HT-29 (cell line): ENCODE data around the gene TMEM178B. TPM values are rescaled to one million over a fixed set of nuclear protein-coding genes. Genes with fewer than 3 reads are reported as not detected.
"Not testable (repeated sequence)": the region's sequence is repeated elsewhere in the genome, so short reads cannot be mapped to it uniquely, and the experiment has no call there.

ENCODE experiments used
- DNase-seq: peaks from one replicate; pipeline ENCODE4 v3.0.0-alpha.2; 2015; ENCODE audit warnings: low spot score
- total RNA-seq: library from RNA; depleted of rRNA; stranded (reverse); fragments of >200 nt; shearing (Covaris generic); gene quantifications from 2 replicates; pipeline ENCODE4 v1.2.3, GENCODE V29; 2014

The TMEM178B gene
- total RNA-seq, 1 experiment from 2014 or later = 2.1 TPM

- no peak for DNase-seq
These were observed 68.2 kb downstream of the TMEM178B start for GRCh38 chr7:141142058-141142457.

GRCh38 chr7:141144921-141145629 is 71.2 kb downstream of the TMEM178B start:
- DNase-seq = no peak

- DNase-seq = no peak
These were observed 71.7 kb downstream of the TMEM178B start for GRCh38 chr7:141145630-141145982.

DNA sequence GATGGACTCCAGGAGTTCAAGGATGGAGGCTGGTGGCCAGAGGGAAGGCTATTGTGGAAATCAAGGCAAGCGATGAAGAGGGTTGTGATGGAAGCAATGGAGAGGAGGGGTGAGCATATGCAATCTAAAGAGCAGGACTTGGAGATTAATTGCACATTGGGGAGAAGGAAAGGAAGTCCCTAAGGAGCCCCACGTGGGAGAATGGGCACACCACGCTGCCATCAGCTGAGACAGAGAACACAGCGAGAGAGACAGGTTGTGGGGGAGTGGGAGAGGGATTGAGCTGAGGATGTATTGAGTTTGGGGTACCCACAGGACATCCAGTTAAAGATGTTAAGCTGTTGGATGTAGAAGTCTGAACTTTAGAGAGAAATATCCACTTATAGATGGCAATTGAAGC is 73.6 kb downstream of the TMEM178B start:
- no peak for DNase-seq

DNA sequence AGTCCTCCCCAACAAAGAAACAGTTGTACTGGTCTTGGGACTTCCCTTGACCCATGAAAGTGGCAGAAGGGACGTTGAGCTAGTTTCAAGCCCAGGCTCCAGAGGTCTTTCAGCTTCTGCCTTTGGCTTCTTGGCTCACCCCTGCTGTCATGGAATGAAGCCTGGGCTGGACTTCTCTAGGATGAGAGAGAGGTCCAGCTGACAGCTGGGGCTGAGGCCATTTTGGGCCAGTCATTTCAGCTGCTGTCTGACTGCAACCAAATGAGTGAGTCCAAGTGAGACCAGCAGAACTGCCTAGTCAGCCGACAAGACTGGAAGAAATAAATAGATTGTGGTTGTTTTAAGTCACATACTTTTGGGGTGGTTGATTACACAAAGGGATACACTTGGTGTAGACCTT is 76.6 kb downstream of the TMEM178B start:
- no peak for DNase-seq

- DNase-seq = no peak
These were observed 77.9 kb downstream of the TMEM178B start for GRCh38 chr7:141151746-141152145.

DNA sequence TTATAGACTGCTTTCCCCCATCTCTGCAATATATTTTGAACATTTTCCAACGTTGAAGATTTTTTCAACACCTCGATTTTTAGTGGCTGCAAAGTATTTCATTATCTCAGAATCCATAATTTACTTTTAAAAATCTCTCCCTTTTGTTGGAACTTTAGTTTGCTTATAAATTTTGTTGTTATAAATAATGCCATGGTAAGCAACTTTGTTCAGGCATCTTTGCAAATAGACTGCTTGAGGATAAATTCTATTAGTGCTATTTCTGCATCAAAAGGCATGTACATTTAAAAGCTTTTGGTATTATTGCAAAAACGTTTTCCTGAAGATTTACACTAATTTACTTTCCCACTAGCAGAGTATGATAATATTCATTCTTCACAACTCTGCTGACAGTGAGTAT is 79.4 kb downstream of the TMEM178B start:
- no peak for DNase-seq

DNA sequence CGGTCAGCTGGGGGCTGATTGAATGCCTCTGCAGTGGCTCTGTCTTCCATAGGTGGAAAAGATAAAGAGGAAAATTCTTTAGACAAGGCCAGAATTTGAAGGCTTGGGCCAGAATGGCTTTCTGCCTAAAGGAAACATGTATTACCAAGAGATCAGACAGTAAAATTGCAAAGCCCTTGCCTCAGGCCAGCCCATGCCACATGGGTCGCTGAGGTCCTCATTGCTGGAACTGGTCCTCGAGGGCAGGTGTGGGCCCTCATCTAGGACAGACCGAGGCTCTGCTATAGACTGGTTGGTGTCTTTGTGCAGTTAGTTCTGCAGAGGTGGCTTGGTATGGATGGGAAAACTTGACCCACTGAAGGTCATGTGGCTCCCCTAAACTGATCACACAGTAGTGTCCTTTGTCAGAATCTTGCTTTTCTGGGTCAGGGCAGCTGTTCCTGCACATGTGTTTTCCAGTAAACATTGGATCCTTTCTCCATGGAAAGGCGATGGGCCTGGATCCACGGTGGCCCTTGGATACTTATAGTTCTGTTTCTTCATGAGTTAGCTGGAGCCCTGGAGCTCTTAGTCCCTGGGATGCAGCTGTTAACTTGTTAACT is 80.4 kb downstream of the TMEM178B start:
- no peak for DNase-seq

GRCh38 chr7:141156407-141156806 is 82.5 kb downstream of the TMEM178B start:
- no peak for DNase-seq

DNA sequence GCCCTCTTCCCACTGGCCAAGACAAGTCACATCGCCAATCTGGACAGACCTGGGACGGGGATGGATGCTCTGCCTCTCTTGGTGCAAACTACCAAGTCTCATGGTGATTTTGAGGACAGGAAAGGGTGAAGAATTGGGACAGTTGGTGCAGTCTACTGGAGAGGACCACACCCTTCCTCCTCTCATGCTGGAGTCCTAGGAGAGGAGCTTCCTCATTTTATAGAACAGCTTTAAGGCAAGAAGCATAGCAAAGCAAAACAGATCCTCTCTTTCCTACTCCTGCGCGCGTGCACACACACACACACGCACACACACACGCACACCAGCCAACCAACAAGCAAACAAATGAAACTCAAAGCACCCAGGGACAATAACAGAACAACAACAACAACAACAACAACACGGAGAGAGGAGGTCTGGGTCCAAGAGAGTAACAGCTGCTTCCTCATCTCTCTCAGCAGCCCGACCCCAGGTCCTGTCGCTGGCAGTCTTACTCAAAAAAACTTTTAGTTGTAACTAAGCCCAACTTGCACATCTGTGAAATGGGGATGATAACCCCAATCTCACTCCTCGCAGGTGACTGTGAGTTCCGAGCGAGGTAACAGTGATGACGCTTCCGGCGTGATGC is 83.4 kb downstream of the TMEM178B start:
- DNase-seq = no peak

DNA sequence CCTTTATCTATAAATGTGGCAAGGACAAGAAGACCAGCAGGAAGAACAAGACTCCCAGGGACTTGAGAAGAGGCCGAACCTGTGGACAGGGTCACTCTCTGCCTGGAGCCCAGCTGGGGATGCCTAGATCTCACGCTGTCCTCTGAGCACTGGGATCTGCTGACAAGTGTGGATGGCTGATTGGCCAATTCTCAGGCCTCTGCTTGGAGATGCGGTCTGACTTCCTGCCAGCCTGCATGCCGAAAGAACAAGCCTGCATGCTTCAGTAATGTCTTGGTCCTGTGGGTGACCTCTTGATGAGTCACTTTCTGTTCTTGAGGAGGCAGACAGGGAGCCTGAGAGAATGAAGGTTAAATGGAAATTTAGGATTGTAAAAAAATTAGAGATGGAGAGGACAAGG is 84.7 kb downstream of the TMEM178B start:
- DNase-seq = peak; percentile 30

DNA sequence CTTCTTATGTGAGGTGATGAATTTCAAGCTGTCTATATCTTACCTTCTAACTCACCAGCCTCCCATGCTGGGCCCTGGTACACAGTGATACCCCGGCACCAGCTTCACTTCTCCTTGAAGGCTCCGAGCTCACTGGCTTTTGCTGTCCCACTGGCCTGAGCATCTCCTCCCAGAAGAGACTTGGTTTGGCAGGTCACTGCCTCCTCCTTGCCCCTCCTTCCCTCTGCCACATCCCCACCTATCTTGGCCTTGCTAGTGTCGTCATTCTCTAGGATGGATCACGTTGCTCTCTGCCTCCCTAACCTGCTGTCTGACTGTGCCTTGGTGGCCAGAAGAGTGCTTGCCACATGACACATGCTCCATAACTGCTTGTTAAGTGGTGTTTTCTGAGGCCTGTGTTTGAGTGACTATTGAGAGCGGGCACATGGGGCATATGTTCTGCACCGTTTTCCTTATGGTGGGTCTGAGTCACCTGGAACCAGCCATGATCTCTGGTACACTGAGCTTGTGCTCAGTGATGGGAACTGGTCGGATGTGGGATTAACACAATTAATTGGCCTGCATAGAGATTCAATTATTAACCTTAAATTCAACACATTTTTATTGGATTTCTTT is 86.5 kb downstream of the TMEM178B start:
- no peak for DNase-seq

- no peak for DNase-seq
These were observed 88.0 kb downstream of the TMEM178B start for GRCh38 chr7:141161550-141162535.

DNA sequence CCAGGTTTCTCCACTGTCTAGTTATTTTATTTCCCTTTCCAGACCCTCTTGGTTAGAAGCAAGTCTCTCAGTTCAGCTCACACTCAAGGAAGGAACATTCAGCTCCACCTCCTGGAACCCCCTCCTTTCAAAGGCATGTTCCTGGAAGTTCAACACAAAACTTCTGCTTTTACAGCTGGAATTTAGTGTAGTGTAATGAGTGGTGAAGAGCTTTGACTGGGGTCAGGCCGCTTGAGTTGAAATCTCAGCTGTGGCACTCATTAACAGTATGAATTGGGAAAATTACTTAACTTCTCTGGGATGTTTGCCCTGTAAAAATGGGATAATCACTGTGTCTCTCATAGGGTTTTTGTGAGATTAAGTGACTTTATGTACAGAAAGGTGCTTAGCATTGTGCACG is 91.7 kb downstream of the TMEM178B start:
- no peak for DNase-seq

GRCh38 chr7:141166926-141167325 is 93.1 kb downstream of the TMEM178B start:
- no peak for DNase-seq

DNA sequence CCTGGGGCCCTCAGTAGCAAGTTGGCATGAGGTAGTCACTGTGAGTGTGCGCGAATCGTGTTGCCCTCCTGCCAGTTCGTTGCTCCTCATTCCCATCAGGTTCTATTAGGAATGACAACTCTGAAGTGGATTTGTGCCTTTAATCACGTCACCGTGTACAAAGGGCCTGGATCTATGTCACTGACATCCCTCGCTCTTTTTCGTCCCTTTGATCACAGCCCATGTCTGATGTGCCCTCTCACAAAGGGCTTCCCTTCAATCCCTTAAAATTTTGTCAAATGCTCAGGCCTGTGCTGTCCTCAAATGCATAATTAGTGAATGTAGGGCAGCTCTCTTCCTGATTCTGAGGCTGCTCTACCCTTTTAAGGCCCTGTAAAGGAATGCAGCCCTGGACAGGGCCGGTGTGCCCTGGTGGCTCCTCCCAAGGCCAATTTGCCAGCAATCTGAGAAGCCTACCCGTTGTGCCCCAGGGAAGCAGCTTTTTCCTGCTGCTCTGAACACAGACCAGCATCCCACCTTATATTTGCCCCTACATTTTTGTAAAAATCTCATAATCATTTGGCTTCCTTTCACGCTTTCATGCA is 93.6 kb downstream of the TMEM178B start:
- DNase-seq = no peak

- not testable (repeated sequence) for DNase-seq
These were observed 95.3 kb downstream of the TMEM178B start for GRCh38 chr7:141169157-141169556.

DNA sequence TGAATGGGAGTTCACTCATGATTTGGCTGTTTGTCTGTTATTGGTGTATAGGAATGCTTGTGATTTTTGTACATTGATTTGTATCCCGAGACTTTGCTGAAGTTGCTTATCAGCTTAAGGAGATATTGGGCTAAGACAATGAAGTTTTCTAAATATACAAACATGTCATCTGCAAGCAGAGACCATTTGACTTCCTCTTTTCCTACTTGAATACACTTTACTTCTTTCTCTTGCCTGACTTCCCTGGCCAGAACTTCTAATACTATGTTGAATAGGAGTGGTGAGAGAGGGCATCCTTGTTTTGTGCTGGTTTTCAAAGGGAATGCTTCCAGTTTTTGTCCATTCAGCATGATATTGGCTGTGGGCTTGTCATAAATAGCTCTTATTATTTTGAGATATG is 101.9 kb downstream of the TMEM178B start:
- not testable (repeated sequence) for DNase-seq

DNA sequence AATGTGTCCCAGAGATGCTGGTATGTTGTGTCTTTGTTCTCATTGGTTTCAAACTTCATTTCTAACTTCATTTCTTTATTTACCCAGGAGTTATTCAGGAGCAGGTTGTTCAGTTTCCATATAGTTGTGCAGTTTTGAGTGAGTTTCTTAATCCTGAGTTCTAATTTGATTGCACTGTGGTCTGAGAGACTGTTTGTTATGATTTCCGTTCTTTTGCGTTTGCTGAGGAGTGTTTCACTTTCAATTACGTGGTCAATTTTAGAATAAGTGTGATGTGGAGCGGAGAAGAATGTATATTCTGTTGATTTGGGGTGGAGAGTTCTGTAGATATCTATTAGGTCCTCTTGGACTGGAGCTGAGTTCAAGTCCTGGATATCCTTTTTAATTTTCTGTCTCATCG is 103.3 kb downstream of the TMEM178B start:
- DNase-seq = not testable (repeated sequence)

GRCh38 chr7:141178486-141179135 is 104.7 kb downstream of the TMEM178B start:
- DNase-seq = no peak

DNA sequence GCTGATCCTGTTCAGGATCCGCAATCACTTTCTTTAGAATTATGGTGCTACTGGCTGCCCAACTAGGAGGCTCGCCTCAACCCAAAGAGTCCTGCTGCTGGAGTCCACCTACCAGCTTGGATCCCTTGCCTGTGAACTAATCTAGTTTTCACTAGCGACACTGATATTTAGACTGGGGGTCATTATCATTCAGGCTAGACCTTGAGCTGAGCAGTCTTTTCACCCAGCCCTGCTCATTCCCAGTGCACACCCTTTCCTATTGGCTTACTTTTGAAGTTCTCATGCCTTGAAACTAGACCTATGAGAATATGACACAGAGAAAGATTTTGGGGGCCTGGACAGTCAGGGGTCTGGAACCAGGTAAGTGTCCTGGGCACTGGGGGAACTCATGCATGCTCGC is 107.9 kb downstream of the TMEM178B start:
- DNase-seq = no peak
